ENCODE results near the gene NCKAP5.

NCKAP5 gene

DNA sequence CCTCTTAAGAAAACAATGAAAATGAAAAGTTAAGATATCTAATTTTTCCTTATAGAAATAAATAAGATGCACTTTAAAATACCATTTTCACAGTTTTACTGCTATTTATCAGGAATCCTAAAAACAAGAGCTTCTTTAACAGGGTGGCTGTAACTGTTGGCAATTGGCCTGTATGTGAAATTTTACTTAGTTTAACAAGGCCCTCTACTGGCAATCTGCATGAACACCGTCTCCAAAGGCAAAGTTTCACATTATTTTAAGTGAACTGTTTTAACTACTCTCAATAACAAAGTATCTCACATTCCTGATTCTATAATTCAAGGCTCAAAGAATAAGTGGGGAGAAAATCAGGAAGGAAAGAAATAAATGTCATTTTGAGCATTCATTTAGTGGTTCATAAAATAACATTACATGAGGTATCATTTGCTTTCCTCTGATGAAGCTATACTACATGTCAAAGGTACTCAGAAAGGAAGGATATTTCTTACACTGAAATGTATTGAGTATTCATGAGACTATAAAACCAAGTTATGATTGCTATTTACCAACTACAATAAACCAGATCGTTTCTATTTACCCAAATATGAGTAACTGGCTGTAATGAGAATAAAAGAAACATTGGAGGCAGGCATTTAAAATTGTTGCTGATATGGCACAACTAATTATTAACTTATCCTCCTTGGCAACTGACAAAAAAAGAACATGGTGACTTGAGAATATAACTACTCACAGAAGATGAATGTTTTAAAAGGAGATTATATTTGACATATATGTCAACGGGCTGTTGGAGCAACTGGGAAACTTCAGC is 7.0 kb downstream of the NCKAP5 start:
- ATAC-seq (ENCODE audit: low read depth), result peak; percentile 40; the same call in 1 of the 3 replicates
- no peak for DNase-seq (ENCODE audit: low spot score)
- no peak overlapping the region for H3K27ac ChIP-seq (ENCODE audit: poor library complexity, severe bottlenecking)
- H3K9me3 ChIP-seq (ENCODE audit: severe bottlenecking), result no peaks in the 10 kb centered on the region
- no peak overlapping the region for H3K4me3 ChIP-seq (ENCODE audit: severe bottlenecking)
- peak; percentile 86 for TF ChIP-seq CTCF (IDR thresholded peaks at IDR 0.05; ENCODE audit: poor library complexity, severe bottlenecking)
- H3K4me1 ChIP-seq (ENCODE audit: insufficient read depth, poor library complexity, severe bottlenecking), result no peaks in the 10 kb centered on the region
- no peaks in the 10 kb centered on the region for H3K27me3 ChIP-seq (ENCODE audit: insufficient read depth, poor library complexity, severe bottlenecking)
- H3K36me3 ChIP-seq (ENCODE audit: low read depth), result no peaks in the 10 kb centered on the region

DNA sequence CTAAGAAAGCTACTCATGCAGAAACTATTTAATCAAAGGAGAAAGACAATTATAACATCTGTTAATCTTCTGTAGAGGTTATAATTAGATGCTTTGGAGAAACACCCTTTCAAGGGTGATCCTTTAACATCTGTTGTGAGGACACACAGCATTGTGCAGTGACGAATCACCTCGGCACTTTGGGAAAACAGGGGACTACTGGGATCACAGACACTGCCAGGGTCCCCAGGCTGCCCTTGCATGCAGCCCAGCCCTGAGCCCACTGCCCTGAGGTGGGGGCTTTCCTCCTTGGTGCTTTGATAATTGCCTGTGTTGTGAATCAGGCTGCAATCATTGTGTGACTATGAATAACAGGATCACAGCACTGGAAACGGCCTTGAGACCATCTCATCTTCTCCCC is 10.6 kb downstream of the NCKAP5 start:
- no peak overlapping the region for H3K27ac ChIP-seq (ENCODE audit: poor library complexity, severe bottlenecking)
- H3K9me3 ChIP-seq (ENCODE audit: severe bottlenecking), result no peaks in the 10 kb centered on the region
- ATAC-seq (ENCODE audit: low read depth), result no peak
- no peaks in the 10 kb centered on the region for H3K4me1 ChIP-seq (ENCODE audit: insufficient read depth, poor library complexity, severe bottlenecking)
- no peak for DNase-seq (ENCODE audit: low spot score)
- H3K36me3 ChIP-seq (ENCODE audit: low read depth), result no peaks in the 10 kb centered on the region
- no peak overlapping the region for H3K4me3 ChIP-seq (ENCODE audit: severe bottlenecking)
- H3K27me3 ChIP-seq (ENCODE audit: insufficient read depth, poor library complexity, severe bottlenecking), result no peaks in the 10 kb centered on the region
- no peak for TF ChIP-seq CTCF (IDR thresholded peaks at IDR 0.05; ENCODE audit: poor library complexity, severe bottlenecking)

- no peaks in the 10 kb centered on the region for H3K4me1 ChIP-seq (ENCODE audit: insufficient read depth, poor library complexity, severe bottlenecking)
- no peaks in the 10 kb centered on the region for H3K27me3 ChIP-seq (ENCODE audit: insufficient read depth, poor library complexity, severe bottlenecking)
- DNase-seq (ENCODE audit: low spot score) (no peak), ATAC-seq (ENCODE audit: low read depth) (no peak)
- H3K4me3 ChIP-seq (ENCODE audit: severe bottlenecking), result no peak overlapping the region
- no peaks in the 10 kb centered on the region for H3K36me3 ChIP-seq (ENCODE audit: low read depth)
- no peak for TF ChIP-seq CTCF (IDR thresholded peaks at IDR 0.05; ENCODE audit: poor library complexity, severe bottlenecking)
- no peak overlapping the region for H3K27ac ChIP-seq (ENCODE audit: poor library complexity, severe bottlenecking)
- H3K9me3 ChIP-seq (ENCODE audit: severe bottlenecking), result no peaks in the 10 kb centered on the region
Observed at GRCh38 chr2:133553838-133554408, 14.3 kb downstream of the NCKAP5 start.

DNA sequence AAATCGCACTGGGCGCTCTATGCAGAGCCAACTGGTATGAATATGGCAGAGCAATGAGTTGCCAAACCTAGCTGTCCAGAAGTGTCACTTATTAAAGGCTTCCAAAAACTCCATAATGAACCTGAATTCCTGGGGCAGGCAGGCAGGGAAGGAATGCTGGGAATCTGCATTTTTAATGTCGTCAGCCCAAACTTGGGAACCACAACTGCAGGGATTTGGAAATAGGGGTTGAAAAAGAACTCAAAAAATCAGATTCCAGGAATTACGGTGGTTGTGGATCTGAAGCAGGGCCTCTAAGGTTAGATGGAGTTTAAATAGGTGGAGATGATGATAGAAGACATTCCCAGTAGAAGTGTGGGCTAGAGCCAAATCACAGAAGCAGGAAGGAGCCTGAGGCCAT is 15.0 kb downstream of the NCKAP5 start:
- Histone ChIP-seq H3K36me3 (ENCODE audit: low read depth) (no peaks in the 10 kb centered on the region), H3K27ac (ENCODE audit: poor library complexity, severe bottlenecking) (no peak overlapping the region), H3K9me3 (ENCODE audit: severe bottlenecking) (no peaks in the 10 kb centered on the region), H3K27me3 (ENCODE audit: insufficient read depth, poor library complexity, severe bottlenecking) (no peaks in the 10 kb centered on the region), H3K4me3 (ENCODE audit: severe bottlenecking) (no peak overlapping the region), H3K4me1 (ENCODE audit: insufficient read depth, poor library complexity, severe bottlenecking) (no peaks in the 10 kb centered on the region)
- no peak for TF ChIP-seq CTCF (IDR thresholded peaks at IDR 0.05; ENCODE audit: poor library complexity, severe bottlenecking)
- no peak for ATAC-seq (ENCODE audit: low read depth)
- DNase-seq (ENCODE audit: low spot score), result no peak

DNA sequence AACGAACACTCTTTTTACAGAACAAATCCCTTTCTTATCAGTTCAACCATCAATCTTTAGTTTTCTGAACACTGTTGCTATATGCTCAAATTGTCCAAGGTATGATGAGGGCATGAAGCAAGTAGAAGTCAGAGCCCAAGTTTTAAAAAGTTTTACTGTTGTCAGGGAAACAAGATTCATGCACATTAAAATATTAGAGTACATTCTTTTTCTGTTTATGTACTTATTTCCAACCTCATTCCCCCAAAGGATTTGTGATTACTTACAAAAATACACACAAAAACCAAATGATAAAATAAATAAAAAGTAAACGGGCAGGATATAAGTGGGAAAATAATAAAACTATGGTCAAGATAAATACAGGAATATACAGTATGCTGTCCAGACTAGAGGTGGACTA is 15.4 kb downstream of the NCKAP5 start:
- Histone ChIP-seq H3K27ac (ENCODE audit: poor library complexity, severe bottlenecking) (no peak overlapping the region), H3K9me3 (ENCODE audit: severe bottlenecking) (no peaks in the 10 kb centered on the region), H3K4me3 (ENCODE audit: severe bottlenecking) (no peak overlapping the region), H3K4me1 (ENCODE audit: insufficient read depth, poor library complexity, severe bottlenecking) (no peaks in the 10 kb centered on the region), H3K36me3 (ENCODE audit: low read depth) (no peaks in the 10 kb centered on the region), H3K27me3 (ENCODE audit: insufficient read depth, poor library complexity, severe bottlenecking) (no peaks in the 10 kb centered on the region)
- DNase-seq (ENCODE audit: low spot score) (no peak), ATAC-seq (ENCODE audit: low read depth) (no peak)
- no peak for TF ChIP-seq CTCF (IDR thresholded peaks at IDR 0.05; ENCODE audit: poor library complexity, severe bottlenecking)

Measured in RWPE2 (cell line).